Measurements from ENCODE around the gene LILRB5. TPM values are rescaled to one million over a fixed set of nuclear protein-coding genes. Genes with fewer than 3 reads are reported as not detected.

Gene LILRB5
- total RNA-seq, 1 donor from 2014 or later, result 12.3 TPM

- no peak overlapping the region for H3K4me3 ChIP-seq
- DNase-seq (ENCODE audit: extremely low spot score in 2 of 2), result no peak
- TF ChIP-seq CTCF (IDR thresholded peaks at IDR 0.05), result no peak
- TF ChIP-seq POLR2AphosphoS5 (IDR thresholded peaks at IDR 0.05; ENCODE audit: insufficient read depth in 1 of 2, low read depth in 1 of 2), result no peak
- TF ChIP-seq POLR2A (IDR thresholded peaks at IDR 0.05), result no peak
- H3K9me3 ChIP-seq, result no peaks in the 10 kb centered on the region
- H3K27ac ChIP-seq, result no peak overlapping the region
- no peaks in the 10 kb centered on the region for H3K4me1 ChIP-seq
- intact Hi-C loops (cut with DNase I), result no loop called here
- no peaks in the 10 kb centered on the region for H3K27me3 ChIP-seq
- H3K36me3 ChIP-seq, result no peaks in the 10 kb centered on the region
Measured at GRCh38 chr19:54254195-54254906, 2.7 kb downstream of the LILRB5 start.

- DNase-seq (ENCODE audit: extremely low spot score in 2 of 2), result no peak
- H3K36me3 ChIP-seq, result no peaks in the 10 kb centered on the region
- no peak overlapping the region for H3K4me3 ChIP-seq
- H3K27me3 ChIP-seq, result no peaks in the 10 kb centered on the region
- no peaks in the 10 kb centered on the region for H3K9me3 ChIP-seq
- no peak overlapping the region for H3K27ac ChIP-seq
- TF ChIP-seq POLR2A (IDR thresholded peaks at IDR 0.05), result no peak
- no peak for TF ChIP-seq POLR2AphosphoS5 (IDR thresholded peaks at IDR 0.05; ENCODE audit: insufficient read depth in 1 of 2, low read depth in 1 of 2)
- TF ChIP-seq CTCF (IDR thresholded peaks at IDR 0.05), result no peak
- intact Hi-C loops (cut with DNase I), result no loop called here
- H3K4me1 ChIP-seq, result no peaks in the 10 kb centered on the region
Measured at GRCh38 chr19:54253331-54254194, 3.5 kb downstream of the LILRB5 start.

- DNase-seq (ENCODE audit: extremely low spot score in 2 of 2), result no peak
- Histone ChIP-seq H3K4me3 (no peak overlapping the region), H3K27ac (no peak overlapping the region), H3K4me1 (no peaks in the 10 kb centered on the region), H3K9me3 (no peaks in the 10 kb centered on the region), H3K27me3 (no peaks in the 10 kb centered on the region), H3K36me3 (no peaks in the 10 kb centered on the region)
- intact Hi-C loops (cut with DNase I), result no loop called here
- TF ChIP-seq POLR2A (IDR thresholded peaks at IDR 0.05) (no peak), POLR2AphosphoS5 (IDR thresholded peaks at IDR 0.05; ENCODE audit: insufficient read depth in 1 of 2, low read depth in 1 of 2) (no peak), CTCF (IDR thresholded peaks at IDR 0.05) (no peak)
Measured at GRCh38 chr19:54252845-54253244, 4.2 kb downstream of the LILRB5 start.

- H3K9me3 ChIP-seq, result no peaks in the 10 kb centered on the region
- no peaks in the 10 kb centered on the region for H3K36me3 ChIP-seq
- no peak for DNase-seq (ENCODE audit: extremely low spot score in 2 of 2)
- intact Hi-C loops (cut with DNase I), result no loop called here
- H3K4me1 ChIP-seq, result no peaks in the 10 kb centered on the region
- H3K27ac ChIP-seq, result no peak overlapping the region
- H3K4me3 ChIP-seq, result no peak overlapping the region
- no peaks in the 10 kb centered on the region for H3K27me3 ChIP-seq
- TF ChIP-seq POLR2A (IDR thresholded peaks at IDR 0.05) (no peak), CTCF (IDR thresholded peaks at IDR 0.05) (no peak), POLR2AphosphoS5 (IDR thresholded peaks at IDR 0.05; ENCODE audit: insufficient read depth in 1 of 2, low read depth in 1 of 2) (no peak)
Measured at GRCh38 chr19:54252243-54252642, 4.8 kb downstream of the LILRB5 start.
